Panc1 (cell line): Measurements from ENCODE around the gene OSBPL9. TPM values are rescaled to one million over a fixed set of nuclear protein-coding genes. Genes with fewer than 3 reads are reported as not detected.

Experiments
- ATAC-seq: fragments of 200-7000 bp; cut with Tn5 transposase; 2 replicates; pipeline ENCODE4 v1.9.1; 2020; ENCODE audit warnings: mild to moderate bottlenecking, moderate library complexity
- BruUV-seq: library from RNA; stranded (reverse); fragments of 400-500 nt; replicated peaks from 2 replicates; lab custom pipeline; 2021; lab: Mats Ljungman, UMichigan
- CTCF ChIA-PET: fragments of 300-600 bp; sonication (Branson Sonifier 250); formaldehyde crosslinking; loops from one replicate; lab custom pipeline; 2022; ENCODE audit warnings: antibody characterized with exemption; lab: Charles Lee
- POLR2A ChIA-PET: fragments of 300-600 bp; sonication (Branson Sonifier 250); formaldehyde crosslinking; loops from one replicate; lab custom pipeline; 2022; ENCODE audit warnings: antibody characterized with exemption; lab: Charles Lee
- DNase-seq: peaks from one replicate; pipeline ENCODE4 v3.0.0-alpha.2; 2010; ENCODE audit warnings: low read depth, low spot score
- H3K27ac ChIP-seq: 2 replicates; pipeline ENCODE4 v1.5.1; 2011; ENCODE audit warnings: mild to moderate bottlenecking, low read length, inconsistent platforms
- H3K27me3 ChIP-seq: fragments of 200-500 bp; sonication (Bioruptor generic); 2 replicates; pipeline ENCODE4 v1.6.0; 2014; ENCODE audit warnings: low read length, inconsistent platforms; ENCODE audit not compliant: control insufficient read depth, insufficient read depth
- H3K36me3 ChIP-seq: fragments of 200-500 bp; sonication (Bioruptor generic); 2 replicates; pipeline ENCODE4 v1.5.1; 2014; ENCODE audit warnings: inconsistent platforms, mild to moderate bottlenecking, low read length, moderate library complexity; ENCODE audit not compliant: control insufficient read depth, insufficient read depth
- H3K4me1 ChIP-seq: 2 replicates; pipeline ENCODE4 v1.5.1; 2011; ENCODE audit warnings: inconsistent platforms, mild to moderate bottlenecking, low read length, moderate library complexity; ENCODE audit not compliant: control insufficient read depth, insufficient read depth
- H3K4me3 ChIP-seq, 2 experiments: 2 replicates each; pipeline ENCODE4 v1.5.1; 2011 to 2012; ENCODE audit warnings: low read depth in 2 of 2, low read length in 2 of 2, mild to moderate bottlenecking in 2 of 2, inconsistent platforms in 1 of 2, moderate library complexity in 1 of 2
- H3K9me3 ChIP-seq: fragments of 200-500 bp; sonication (Bioruptor generic); 2 replicates; pipeline ENCODE4 v1.5.1; 2014; ENCODE audit warnings: low read depth, mild to moderate bottlenecking, inconsistent platforms, low read length, moderate library complexity; ENCODE audit not compliant: control insufficient read depth, insufficient read depth
- CTCF ChIP-seq: fragments of 450-650 bp; IDR thresholded peaks from 2 replicates; pipeline ENCODE4 v1.5.1; 2017; ENCODE audit warnings: mild to moderate bottlenecking
- POLR2AphosphoS5 ChIP-seq: IDR thresholded peaks from 2 replicates; pipeline ENCODE4 v1.6.1; 2012; ENCODE audit warnings: mild to moderate bottlenecking, low read depth, low read length, moderate library complexity
- REST ChIP-seq, 2 experiments: IDR thresholded peaks; 2 replicates each; pipeline ENCODE4 v1.6.1; 2011 to 2012; ENCODE audit warnings: low read depth in 2 of 2, control low read depth in 1 of 2, low read length in 1 of 2, mild to moderate bottlenecking in 1 of 2, moderate library complexity in 1 of 2; ENCODE audit not compliant: insufficient read depth in 1 of 2
- SIN3A ChIP-seq: IDR thresholded peaks from 2 replicates; pipeline ENCODE4 v1.6.1; 2012; ENCODE audit warnings: low read depth, mild to moderate bottlenecking, low read length, moderate library complexity, borderline replicate concordance; ENCODE audit not compliant: insufficient read depth
- TCF7L2 ChIP-seq: IDR thresholded peaks from 2 replicates; pipeline ENCODE4 v1.6.1; 2011; ENCODE audit warnings: mild to moderate bottlenecking, low read depth, low read length, inconsistent platforms
- in situ Hi-C: cut with HindIII; loops from 2 replicates; pipeline ENCODE4 v1.10.0; 2016; ENCODE audit warnings: low sequenced_read_pairs, low pct_unique_long_range_greater_than_20kb
- intact Hi-C: fragments of 100-400 bp; cut with micrococcal nuclease; formaldehyde crosslinking; loops from one replicate; pipeline ENCODE4 v1.10.0; 2022; ENCODE audit not compliant: unreplicated experiment
- total RNA-seq: library from RNA; stranded (reverse); gene quantifications from one replicate; pipeline ENCODE4 v1.2.1, GENCODE V29; 2021; ENCODE audit not compliant: unreplicated experiment

OSBPL9 gene
- total RNA-seq, 1 experiment from 2014 or later = 85.5 TPM

DNA sequence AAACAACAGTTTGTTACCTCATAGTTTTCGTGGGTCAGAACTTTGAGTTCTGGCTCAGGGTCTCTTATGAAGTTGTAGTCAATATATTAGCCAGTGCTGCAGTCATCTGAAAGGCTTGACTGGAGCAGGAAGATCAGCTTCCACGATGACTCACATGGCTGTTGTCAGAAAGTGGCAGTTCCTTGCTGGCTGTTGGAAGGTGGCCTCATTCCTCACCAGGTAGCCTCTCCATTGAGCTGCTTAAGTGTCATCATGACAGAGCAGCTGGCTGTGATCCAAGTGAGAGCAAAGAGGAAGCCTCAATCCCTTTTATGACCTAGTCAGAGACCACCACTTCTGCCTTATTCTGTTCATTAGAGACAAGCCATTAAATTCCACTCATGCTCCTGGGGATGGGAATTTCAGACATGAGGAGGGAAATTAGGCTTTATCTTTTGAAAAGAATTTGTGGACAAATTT is 5.6 kb downstream of the OSBPL9 start:
- ATAC-seq (peak; percentile 77), DNase-seq (peak; percentile 48)
- intact Hi-C loops = no loop called here
- Histone ChIP-seq H3K4me3 (no peak overlapping the region), H3K9me3 (no peaks in the 10 kb centered on the region), H3K27me3 (no peaks in the 10 kb centered on the region), H3K36me3 (no peaks in the 10 kb centered on the region), H3K27ac (peak overlapping the region; percentile 75), H3K4me1 (peaks cover 56% of the 10 kb centered on the region)
- BruUV-seq = no TSS peak
- CTCF ChIA-PET = no interaction called here
- TF ChIP-seq REST (IDR thresholded peaks at IDR 0.05; ENCODE audit: insufficient read depth in 1 of 2, low read depth in 2 of 2, low read length in 1 of 2) = no peak
- TF ChIP-seq SIN3A = no peak
- no peak for TF ChIP-seq POLR2AphosphoS5
- no peak for TF ChIP-seq CTCF
- no peak for TF ChIP-seq TCF7L2
- POLR2A ChIA-PET = no interaction called here
- in situ Hi-C loops = no loop called here

GRCh38 chr1:51623025-51623424 is 6.1 kb downstream of the OSBPL9 start:
- Histone ChIP-seq H3K4me3 (no peak overlapping the region), H3K27me3 (no peaks in the 10 kb centered on the region), H3K27ac (peak overlapping the region; percentile 75), H3K4me1 (peaks cover 56% of the 10 kb centered on the region), H3K9me3 (no peaks in the 10 kb centered on the region), H3K36me3 (no peaks in the 10 kb centered on the region)
- ChIA-PET CTCF (no interaction called here), POLR2A (no interaction called here)
- DNase-seq (no peak), ATAC-seq (no peak; the same call in 1 of the 2 replicates)
- TF ChIP-seq SIN3A = no peak
- TF ChIP-seq CTCF = no peak
- no peak for TF ChIP-seq POLR2AphosphoS5
- no peak for TF ChIP-seq TCF7L2
- no peak for TF ChIP-seq REST (IDR thresholded peaks at IDR 0.05; ENCODE audit: insufficient read depth in 1 of 2, low read depth in 2 of 2, low read length in 1 of 2)
- intact Hi-C loops (no loop called here), in situ Hi-C loops (no loop called here)
- no TSS peak for BruUV-seq
